CD4-positive, alpha-beta T cell treated with Interleukin-6 for 4 hours (primary cell): ENCODE measurements around the gene ICAM1.
A peak's percentile ranks its signal among the peaks of the same experiment; 100 is the strongest.

Experiments
- DNase-seq: peaks from one replicate; pipeline ENCODE4 v3.0.0-alpha.2; 2020; ENCODE audit warnings: mixed read lengths

The ICAM1 gene

GRCh38 chr19:10295305-10295846 is 24.5 kb downstream of the ICAM1 start:
- DNase-seq: peak; percentile 83

DNA sequence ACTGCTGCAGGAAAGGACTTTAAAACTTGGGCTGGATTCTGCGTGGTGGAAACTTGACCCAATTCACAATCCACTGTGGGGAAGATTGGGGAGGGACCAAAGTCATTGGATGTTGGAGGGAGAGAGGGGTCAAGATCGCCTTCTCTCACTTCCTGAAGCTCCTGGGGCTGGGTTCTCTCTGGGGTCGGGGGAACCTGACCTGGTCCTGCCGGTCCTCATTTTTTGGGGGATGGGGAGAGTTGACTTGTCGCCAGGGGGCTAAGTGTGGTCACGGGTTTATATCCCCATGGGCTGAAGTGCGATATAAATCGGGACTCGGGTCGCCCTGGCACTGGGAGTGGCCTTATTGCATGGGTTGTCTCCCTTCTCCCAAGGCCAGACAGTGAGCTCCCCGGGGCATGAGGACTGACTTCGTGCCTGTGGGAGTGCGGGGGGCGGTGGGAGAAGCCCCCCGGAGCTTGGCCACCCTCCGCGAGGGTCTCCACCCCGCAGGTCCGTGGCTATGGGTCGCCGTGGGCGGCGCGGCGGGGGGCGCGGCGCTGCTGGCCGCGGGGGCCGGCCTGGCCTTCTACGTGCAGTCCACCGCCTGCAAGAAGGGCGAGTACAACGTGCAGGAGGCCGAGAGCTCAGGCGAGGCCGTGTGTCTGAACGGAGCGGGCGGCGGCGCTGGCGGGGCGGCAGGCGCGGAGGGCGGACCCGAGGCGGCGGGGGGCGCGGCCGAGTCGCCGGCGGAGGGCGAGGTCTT is 25.1 kb downstream of the ICAM1 start:
- DNase-seq: no peak

DNA sequence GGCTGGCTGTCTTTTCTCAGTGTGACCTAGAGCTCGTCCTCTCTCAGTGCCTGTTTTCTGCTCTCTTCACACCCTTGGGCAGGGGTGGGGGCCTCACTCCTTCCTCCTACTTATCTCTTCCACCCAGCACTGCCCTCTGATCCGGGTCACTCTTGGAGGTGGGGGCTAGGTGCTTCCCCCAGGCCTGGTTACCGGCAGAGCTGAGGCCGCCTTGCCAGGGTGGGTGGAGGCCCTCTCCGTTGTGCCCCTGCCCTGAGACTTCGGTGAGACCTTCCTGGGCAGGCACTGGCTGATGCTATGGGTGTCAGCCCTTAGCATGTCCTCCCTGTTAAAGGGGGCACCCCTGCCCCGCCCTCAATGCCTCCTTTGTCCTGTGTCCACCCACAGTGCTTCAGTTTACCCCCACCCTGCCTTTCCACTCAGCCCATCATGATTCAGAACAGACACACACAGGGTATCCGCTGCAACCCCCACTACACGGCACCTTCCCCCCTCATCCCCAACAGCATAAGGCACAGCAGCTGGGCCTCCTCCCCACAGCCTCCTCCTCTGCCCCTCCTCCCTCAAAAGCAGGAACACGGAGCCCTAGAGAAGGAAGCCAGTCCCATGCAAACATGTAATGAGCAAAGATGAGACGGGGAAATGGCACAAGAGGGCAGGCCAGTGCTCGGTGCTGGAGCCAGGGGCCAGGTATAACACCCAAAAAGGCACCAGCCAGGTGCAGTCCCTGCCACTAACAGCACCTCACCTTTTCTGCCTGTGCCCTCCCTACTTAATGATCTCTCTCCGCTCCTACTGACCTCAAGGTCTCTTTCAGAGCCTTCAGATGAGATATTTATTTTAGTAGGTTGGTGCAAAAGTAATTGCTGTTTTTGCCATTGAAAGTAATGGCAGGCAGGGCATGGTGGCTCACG is 28.9 kb downstream of the ICAM1 start:
- DNase-seq: no peak

- DNase-seq: no peak
Measured at GRCh38 chr19:10305139-10305806, 34.4 kb downstream of the ICAM1 start.

- no peak for DNase-seq
Measured at GRCh38 chr19:10306327-10306726, 35.4 kb downstream of the ICAM1 start.

DNA sequence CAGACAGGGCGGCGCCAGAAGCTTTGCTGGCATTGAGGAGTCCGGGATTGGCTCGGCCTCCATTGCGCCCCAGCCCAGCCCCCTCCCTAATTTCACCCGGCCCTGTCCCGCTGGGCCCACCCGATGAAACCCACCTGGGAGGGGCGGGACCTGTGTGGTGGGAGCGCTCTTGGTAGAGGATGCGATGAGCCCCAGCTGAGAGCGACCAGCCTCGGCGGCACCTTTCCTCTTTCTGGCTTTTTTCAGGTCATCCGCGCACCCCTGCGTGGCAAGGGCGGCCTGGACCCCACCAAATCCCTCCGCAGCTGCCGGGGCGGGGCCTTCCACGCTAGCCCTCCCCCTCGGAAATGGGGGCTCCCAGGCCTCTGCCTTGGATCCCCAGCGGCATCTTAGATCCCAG is 38.5 kb downstream of the ICAM1 start, which contains the start of gene ZGLP1:
ZGLP1 (minus strand) TSS at position 393 of the 400 bp plus-strand sequence.
- DNase-seq: no peak

DNA sequence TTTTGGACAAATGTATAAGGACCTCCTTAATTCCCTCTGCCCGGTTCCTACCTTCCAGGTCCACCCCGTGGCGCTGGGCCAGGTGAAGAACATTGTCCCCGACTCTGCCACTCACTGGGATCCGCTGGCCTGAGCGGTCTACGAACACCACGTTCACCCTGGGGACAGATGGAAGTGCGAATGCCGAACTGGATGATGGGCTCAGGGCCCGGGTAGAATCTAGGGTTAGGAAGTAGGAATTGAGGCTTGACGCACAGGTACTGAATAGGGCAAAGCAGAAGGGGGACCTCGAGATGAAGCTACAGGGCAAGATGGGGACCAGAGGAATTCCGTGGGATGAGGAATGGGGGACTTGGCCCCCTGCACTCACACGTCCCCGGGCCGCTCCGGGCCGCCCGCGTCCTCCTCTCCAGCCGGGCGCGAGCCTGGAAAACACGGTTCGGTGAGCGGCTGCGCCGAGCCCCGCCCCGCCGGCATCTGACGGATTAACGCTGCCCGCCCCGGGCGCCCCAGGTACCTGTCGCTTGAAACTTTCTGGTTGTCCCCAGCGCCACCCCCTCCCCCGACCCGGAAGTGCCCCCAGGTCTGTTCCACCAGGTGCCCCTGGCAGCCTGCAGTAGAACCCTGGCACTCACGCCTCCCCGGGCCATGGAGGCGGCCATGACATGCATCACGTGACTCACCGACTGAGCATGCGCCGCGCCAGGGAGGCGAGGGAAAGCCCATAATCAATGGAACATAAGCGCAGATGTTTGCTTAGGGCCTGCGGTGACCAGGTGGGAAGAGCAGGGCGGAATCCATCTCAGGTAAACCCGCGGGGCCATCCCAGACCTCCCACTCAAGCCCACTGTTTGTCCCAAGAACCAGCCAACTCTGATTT is 44.7 kb downstream of the ICAM1 start, which contains the start of gene FDX2:
FDX2 (minus strand) TSS at position 681 of the 880 bp plus-strand sequence; CDS start at position 662, 19 bp downstream.
- peak; percentile 94 for DNase-seq

- DNase-seq: no peak
Measured at GRCh38 chr19:10316229-10317044, 45.5 kb downstream of the ICAM1 start.

GRCh38 chr19:10317045-10317856 is 46.3 kb downstream of the ICAM1 start:
- no peak for DNase-seq

DNA sequence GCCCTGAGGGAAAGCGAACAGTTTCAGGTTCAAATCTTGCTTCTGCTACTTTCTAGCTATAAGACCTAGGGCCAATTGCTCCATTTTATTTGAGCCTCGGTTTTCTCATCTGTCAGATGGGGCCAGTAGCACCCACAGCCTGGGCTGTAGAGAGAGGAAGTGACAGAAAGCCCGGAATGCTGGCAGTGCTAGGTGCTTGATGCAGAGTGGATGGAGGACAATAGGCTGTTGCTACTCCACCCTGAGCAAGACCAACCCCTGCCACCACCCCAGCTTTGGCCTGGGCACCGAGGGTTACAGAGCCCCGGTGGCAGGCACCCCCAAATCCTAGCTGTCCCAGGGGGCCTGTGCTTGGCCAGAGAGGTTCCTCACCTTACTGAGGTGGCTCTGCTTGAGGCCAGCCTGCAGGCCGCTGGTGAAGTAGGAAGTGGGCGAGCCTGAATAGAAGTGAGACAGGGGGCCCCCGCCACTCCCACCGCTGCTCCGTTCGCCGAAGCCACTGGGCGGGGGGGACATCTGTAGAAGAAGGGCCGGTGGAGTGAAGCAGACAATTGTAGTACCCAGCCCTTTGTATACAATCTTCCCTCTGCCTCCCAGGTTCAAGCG is 47.0 kb downstream of the ICAM1 start:
- DNase-seq: no peak

DNA sequence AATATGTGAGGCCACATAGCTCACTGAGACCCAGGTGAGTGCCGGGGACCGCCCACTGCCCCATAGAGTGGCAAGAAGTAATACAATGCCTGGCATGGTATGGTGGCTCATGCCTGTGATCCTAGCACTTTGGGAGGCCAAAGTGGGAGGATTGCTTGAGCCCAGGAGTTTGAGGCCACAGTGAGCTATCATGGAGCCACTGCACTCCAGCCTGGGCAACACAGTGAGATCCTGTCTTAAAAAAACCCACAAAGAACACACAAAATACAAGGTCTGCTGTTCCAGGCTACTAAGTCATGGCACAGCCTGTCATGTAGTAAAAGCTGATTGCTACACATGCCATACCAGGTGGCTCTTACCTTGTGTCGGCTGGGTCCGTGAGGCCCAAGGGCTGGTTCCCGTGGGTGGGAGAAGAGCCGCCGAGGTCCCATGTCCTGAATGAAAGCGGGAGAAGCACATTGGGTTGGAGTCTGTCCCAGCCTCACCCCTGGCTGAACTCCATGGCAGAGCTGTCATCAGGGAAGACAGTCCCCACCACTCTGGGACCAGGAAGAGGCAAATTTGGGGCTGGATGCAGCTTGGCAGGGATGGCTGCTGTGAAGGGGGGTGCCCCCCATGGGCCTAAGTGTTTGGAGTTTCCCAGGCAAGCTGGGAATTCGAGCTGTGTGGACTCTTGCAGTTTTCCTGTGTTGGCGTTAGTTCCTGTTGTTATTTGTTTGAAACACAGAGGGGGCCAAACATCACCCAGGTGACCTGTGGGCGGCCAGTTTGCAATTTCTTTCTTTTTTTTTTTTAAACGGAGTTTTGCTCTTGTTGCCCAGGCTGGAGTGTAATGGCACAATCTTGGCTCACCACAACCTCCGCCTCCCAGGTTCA is 48.1 kb downstream of the ICAM1 start:
- DNase-seq: no peak

DNA sequence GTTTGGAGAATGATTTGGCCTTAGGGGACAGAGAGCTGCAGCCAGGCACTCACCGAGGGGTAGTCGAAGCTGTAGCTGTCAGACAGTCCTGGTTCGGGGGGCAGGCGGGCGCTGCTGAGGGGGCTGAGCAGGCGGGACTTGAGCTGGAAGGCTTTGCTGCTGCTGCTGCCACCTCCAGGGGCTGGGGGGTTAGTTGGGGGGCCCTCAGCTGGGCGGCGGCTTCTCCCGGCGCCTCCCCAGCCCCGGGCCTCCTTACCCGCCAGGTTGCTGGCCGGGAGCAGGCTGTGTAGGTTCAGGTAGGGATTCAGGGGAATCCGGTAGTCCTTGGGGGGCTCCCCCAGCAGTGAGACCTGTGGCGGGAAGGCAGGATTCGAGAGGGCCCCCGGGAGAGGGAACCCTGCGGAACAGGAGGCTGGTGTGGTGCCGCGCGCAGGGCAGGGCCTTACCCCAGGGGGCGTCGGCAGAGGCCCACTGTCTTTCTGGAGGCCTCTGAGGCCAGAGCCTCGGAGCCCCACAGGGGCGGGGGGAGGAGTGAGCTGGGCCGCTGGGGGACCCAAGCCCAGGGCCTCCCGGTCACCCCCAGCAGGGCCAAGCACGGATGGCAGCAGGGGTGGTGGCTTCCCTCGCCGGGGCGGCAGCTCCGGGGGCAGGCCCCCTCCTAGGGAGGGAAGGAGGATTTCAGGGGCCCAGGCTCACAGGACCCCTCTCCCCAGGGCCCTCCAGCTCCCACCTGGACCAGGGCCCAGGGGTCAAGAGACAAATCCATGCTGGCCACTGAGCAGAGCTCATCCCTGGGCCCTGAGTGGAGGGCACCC is 49.9 kb downstream of the ICAM1 start:
- DNase-seq: no peak

DNA sequence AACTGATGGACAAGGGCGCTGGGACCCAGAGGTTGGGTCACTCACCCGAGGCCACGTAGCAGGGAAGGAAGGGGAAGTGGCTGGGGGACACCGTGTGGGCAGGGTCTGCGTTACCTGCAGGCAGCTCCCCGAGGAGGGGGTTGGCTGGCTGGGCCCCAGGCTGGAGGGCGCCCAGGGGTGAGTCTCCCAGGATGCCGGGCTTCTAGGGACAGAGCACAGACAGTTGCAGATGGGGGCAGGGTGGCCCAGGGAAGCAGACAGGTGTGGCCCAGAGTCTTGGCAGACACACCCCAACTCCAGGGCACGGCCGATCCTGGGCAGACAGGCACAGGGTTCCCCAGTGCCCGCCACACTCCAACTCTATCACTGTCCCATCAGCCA is 50.5 kb downstream of the ICAM1 start:
- DNase-seq: no peak

DNA sequence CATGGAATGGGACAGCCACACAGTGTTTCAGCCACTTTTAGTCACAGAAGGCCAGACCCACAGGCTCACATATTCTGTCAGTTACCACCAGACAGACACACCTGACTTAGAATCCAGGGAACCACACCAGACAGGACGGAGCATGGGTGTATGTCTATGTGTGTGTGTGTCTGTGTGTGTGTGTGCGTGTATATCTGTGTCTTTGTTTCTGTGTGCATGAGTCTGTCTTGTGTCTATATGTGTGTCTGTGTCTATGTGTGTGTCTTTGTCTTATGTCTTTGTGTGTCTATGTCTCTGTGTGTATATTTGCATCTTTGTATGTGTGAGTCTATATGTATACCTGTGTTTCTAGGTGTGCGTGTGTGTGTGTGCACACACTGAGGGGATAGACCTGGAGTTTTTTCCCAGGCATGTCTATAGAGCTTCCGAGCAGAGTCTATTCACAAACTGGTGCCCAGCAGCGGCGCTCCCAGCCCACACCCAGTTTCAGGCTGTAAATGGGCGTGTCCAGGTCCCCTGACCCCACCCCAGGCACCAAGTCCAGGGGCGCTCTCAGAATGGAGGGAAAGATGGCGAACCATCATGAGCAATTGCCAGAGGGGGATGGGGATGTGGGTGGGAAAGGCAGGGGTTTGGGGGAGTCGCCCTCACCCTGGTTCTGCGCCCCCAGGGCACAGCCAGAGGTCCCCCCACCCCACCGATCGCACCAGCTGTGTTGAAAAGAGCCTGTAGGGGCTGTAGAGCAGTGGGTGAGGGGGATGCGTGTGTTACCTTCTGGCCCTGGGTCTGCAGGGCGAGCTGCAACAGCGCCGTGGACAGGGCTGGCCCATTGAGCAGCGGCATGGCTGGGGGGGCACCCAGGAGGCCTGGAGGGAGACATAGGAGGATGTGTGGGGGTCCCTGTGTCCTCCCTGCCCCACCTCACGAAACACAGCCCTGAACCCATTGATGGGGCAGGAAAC is 51.2 kb downstream of the ICAM1 start:
- DNase-seq: no peak

GRCh38 chr19:10325732-10326131 is 54.8 kb downstream of the ICAM1 start:
- DNase-seq: no peak

DNA sequence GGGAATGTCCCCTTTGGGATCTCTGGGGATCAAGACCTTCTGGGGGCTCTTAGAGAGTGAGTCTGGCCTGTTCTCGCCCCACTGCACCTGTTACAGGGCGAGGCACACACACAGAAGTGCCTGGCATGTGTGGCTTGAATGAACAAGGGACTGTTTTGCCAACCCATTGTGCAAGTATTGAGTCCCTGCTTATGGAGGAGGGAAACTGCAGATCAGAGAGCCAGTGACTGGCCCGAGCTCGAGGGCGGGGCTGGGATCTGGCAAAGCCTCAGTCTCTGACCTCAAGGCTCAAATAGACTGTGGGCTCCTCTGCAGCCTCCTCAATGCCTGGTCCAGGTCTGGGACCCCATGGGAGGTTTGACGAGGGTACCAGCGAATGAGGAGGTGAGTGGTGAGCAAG is 56.9 kb downstream of the ICAM1 start:
- DNase-seq: no peak
